ENCODE measurements around the gene KIAA0753.

DNA sequence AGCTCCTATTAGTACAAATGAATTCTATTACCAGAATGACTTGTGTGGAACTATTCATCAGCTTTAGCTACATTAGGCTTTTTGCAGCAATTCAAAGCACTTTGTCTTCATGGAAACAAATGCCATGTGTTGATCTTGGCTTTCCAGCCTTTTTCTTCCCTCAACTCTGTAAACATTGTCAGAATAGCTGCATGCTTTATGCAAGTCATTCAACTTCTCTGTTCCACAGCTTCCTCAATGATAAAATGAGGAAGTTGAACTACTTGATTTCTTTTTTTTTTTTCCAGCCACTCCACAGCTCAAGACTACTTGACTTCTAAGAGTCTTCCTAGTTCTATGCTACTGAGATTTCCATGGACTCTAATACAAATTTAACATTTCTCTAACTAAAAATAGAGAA, 41.1 kb downstream of the KIAA0753 start:
- TF ChIP-seq, protein P1, sequence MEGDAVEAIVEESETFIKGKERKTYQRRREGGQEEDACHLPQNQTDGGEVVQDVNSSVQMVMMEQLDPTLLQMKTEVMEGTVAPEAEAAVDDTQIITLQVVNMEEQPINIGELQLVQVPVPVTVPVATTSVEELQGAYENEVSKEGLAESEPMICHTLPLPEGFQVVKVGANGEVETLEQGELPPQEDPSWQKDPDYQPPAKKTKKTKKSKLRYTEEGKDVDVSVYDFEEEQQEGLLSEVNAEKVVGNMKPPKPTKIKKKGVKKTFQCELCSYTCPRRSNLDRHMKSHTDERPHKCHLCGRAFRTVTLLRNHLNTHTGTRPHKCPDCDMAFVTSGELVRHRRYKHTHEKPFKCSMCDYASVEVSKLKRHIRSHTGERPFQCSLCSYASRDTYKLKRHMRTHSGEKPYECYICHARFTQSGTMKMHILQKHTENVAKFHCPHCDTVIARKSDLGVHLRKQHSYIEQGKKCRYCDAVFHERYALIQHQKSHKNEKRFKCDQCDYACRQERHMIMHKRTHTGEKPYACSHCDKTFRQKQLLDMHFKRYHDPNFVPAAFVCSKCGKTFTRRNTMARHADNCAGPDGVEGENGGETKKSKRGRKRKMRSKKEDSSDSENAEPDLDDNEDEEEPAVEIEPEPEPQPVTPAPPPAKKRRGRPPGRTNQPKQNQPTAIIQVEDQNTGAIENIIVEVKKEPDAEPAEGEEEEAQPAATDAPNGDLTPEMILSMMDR (IDR thresholded peaks at IDR 0.05; ENCODE audit: insufficient read depth, low read length, poor library complexity, severe bottlenecking), result no peak
- TF ChIP-seq EZH2phosphoT487 (conservative IDR thresholded peaks at IDR 0.05; ENCODE audit: low read length), result no peak
